ACC112 (cell line): ENCODE results near the gene MYO1A.

Experiments
- H2AFZ ChIP-seq: fragments of 200-600 bp; sonication (generic); one replicate; pipeline ENCODE4 v1.6.0; 2017; ENCODE audit warnings: antibody characterized with exemption, low read length; ENCODE audit not compliant: unreplicated experiment
- H3K27ac ChIP-seq: fragments of 200-600 bp; sonication (generic); 2 replicates; pipeline ENCODE4 v1.5.1; 2014; ENCODE audit warnings: low read depth, mild to moderate bottlenecking, antibody characterized with exemption, low read length, moderate library complexity
- H3K27me3 ChIP-seq: fragments of 200-600 bp; sonication (generic); 2 replicates; pipeline ENCODE4 v1.6.1; 2014; ENCODE audit warnings: mild to moderate bottlenecking, antibody characterized with exemption, low read length, moderate library complexity, mixed read lengths; ENCODE audit not compliant: insufficient read depth
- H3K36me3 ChIP-seq: fragments of 200-600 bp; sonication (generic); 2 replicates; pipeline ENCODE4 v1.6.1; 2016; ENCODE audit warnings: mild to moderate bottlenecking, antibody characterized with exemption, low read length, moderate library complexity, mixed read lengths; ENCODE audit not compliant: insufficient read depth
- H3K4me1 ChIP-seq: fragments of 200-600 bp; sonication (generic); one replicate; pipeline ENCODE4 v1.6.1; 2016; ENCODE audit warnings: low read length, mixed read lengths; ENCODE audit not compliant: insufficient read depth, unreplicated experiment, control insufficient read depth
- H3K4me3 ChIP-seq: fragments of 200-600 bp; sonication (generic); 2 replicates; pipeline ENCODE4 v1.5.1; 2014; ENCODE audit warnings: mild to moderate bottlenecking, low read depth, low read length
- H3K79me2 ChIP-seq: fragments of 200-600 bp; sonication (generic); one replicate; pipeline ENCODE4 v1.6.0; 2016; ENCODE audit warnings: low read length; ENCODE audit not compliant: control insufficient read depth, unreplicated experiment, insufficient read depth

Gene MYO1A

GRCh38 chr12:57049890-57050289 is at the start of gene MYO1A:
Gene MYO1A, minus strand, starts transcription at chr12:57050129. Its CDS starts 1,806 bp downstream, at chr12:57048323.
- no peak within 1 kb of the TSS for H3K4me3 ChIP-seq
- H3K27me3 ChIP-seq: peaks cover 35% of the 10 kb centered on the region
- H3K27ac ChIP-seq: no peak within 1 kb of the TSS
- H3K4me1 ChIP-seq: peaks cover 9% of the 10 kb centered on the region
- H3K36me3 ChIP-seq: no peaks in the 10 kb centered on the region
- no peaks in the 10 kb centered on the region for H3K79me2 ChIP-seq
- no peak within 1 kb of the TSS for H2AFZ ChIP-seq

DNA sequence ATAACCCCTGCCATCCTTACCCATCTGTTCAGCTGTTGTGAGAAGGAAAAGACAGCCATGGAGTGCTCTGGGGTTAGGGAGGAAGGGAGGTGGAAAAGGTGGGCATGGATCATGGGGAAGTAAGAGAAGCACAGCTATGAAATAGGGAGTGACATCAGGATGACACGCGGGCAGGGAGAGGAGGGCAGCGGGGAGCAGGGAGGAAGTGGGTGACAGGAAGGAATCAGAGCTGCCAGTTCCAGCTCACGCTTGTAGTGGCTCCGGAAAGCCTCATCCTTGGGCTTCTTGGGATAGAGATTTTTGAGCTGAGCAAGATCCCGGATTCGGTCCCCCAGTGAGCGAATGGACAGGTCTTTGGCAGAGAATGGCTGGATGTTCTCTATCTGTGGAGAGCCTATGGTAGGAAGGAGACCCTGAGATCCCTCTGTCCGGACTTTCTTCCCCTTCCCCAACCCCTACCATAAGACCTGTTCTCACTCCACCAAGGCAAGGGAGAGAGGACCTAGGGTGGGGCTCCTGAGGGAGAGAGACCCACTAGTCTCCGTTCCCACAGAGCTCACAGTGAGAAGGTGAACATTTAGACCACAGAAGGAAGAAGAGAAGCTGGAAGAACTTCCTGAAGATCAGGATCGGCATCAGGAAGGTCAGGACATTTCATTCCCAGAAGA is 49.3 kb upstream of the MYO1A start:
- Histone ChIP-seq H3K4me3 (no peak overlapping the region), H3K4me1 (peaks cover 8% of the 10 kb centered on the region), H3K27ac (peak overlapping the region; percentile 17; the same call in 1 of the 2 replicates)

GRCh38 chr12:57098546-57098945 is 48.6 kb upstream of the MYO1A start:
- Histone ChIP-seq H3K4me1 (peaks cover 13% of the 10 kb centered on the region), H3K79me2 (no peaks in the 10 kb centered on the region), H3K36me3 (peaks cover 18% of the 10 kb centered on the region), H2AFZ (no peak overlapping the region), H3K27me3 (no peaks in the 10 kb centered on the region), H3K27ac (peak overlapping the region; percentile 17; the same call in 1 of the 2 replicates), H3K4me3 (no peak overlapping the region)

More for the DNA sequence above, 49.3 kb upstream of the MYO1A start:
- H3K79me2 ChIP-seq: no peaks in the 10 kb centered on the region
- H2AFZ ChIP-seq: no peak overlapping the region
- H3K27me3 ChIP-seq: no peaks in the 10 kb centered on the region
- peaks cover 18% of the 10 kb centered on the region for H3K36me3 ChIP-seq

GRCh38 chr12:57097554-57097835 is 47.6 kb upstream of the MYO1A start:
- Histone ChIP-seq H3K79me2 (peaks cover 1% of the 10 kb centered on the region), H3K4me1 (peaks cover 23% of the 10 kb centered on the region), H3K27ac (no peak overlapping the region), H3K27me3 (no peaks in the 10 kb centered on the region), H3K36me3 (peaks cover 23% of the 10 kb centered on the region), H3K4me3 (no peak overlapping the region), H2AFZ (no peak overlapping the region)

GRCh38 chr12:57096748-57097553 is 47.0 kb upstream of the MYO1A start:
- Histone ChIP-seq H3K4me1 (peaks cover 29% of the 10 kb centered on the region), H3K79me2 (peaks cover 7% of the 10 kb centered on the region), H2AFZ (no peak overlapping the region), H3K4me3 (no peak overlapping the region), H3K27ac (no peak overlapping the region), H3K36me3 (peaks cover 26% of the 10 kb centered on the region), H3K27me3 (no peaks in the 10 kb centered on the region)

GRCh38 chr12:57096099-57096572 is 46.2 kb upstream of the MYO1A start:
- Histone ChIP-seq H3K79me2 (peaks cover 14% of the 10 kb centered on the region), H3K27ac (peak overlapping the region; percentile 24; the same call in 1 of the 2 replicates), H3K4me3 (no peak overlapping the region), H3K36me3 (peaks cover 26% of the 10 kb centered on the region), H2AFZ (no peak overlapping the region), H3K4me1 (peaks cover 36% of the 10 kb centered on the region), H3K27me3 (no peaks in the 10 kb centered on the region)

- peaks cover 41% of the 10 kb centered on the region for H3K4me1 ChIP-seq
- peaks cover 21% of the 10 kb centered on the region for H3K79me2 ChIP-seq
- peaks cover 26% of the 10 kb centered on the region for H3K36me3 ChIP-seq
- H3K4me3 ChIP-seq: no peak overlapping the region
- H2AFZ ChIP-seq: no peak overlapping the region
- H3K27ac ChIP-seq: peak overlapping the region; percentile 68
- no peaks in the 10 kb centered on the region for H3K27me3 ChIP-seq
These were observed 45.5 kb upstream of the MYO1A start for GRCh38 chr12:57095440-57095839.

DNA sequence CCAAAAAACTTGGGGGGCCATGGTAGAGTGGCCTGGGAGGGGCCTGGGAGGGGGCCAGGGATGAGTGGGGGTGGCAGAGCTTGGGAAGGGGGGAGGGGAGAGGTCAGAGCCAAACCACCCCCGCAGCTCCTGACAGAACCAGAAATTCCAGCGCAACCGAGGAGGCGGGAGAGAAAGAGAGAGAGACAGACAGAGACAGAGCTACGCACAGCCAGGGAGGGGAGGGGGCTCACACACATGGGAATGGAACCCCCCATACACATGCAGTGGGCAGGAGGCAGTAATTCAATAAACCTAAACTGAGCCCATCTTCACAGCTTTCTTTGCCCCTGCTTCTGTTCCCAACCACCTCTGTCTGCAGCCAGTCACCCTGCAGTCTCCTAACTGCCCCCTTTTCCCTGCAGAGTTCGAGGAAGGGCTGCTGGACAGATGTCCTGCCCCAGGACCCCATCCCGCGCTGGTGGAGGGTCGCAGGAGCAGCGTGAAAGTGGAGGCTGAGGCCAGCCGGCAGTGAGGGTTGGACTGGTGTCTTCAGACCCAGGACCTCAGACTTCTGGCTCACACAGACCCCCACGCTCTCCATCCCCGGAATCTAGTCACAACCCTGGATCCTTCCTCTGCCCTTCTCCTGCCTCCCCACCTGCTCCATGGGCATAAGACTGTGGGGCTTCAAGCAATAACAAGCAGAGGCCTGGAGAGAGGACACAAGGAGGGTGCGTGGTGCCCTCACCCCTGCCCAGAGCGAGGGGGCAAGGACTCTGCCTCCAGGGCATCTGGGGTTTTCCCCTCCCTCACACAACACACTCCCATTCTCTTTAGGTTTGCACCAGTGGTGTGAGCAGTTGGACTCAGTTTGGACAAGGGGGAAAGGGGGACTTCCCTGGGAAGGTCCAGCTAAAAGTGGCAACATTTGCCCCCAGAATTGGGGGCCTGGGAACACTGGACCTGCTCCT is 44.6 kb upstream of the MYO1A start:
- Histone ChIP-seq H3K79me2 (peaks cover 29% of the 10 kb centered on the region), H3K4me3 (0 out of 2 replicates have a peak overlapping the region, but pooled peaks have one; percentile 8), H3K4me1 (peaks cover 41% of the 10 kb centered on the region), H3K36me3 (peaks cover 26% of the 10 kb centered on the region), H2AFZ (no peak overlapping the region), H3K27me3 (no peaks in the 10 kb centered on the region), H3K27ac (peak overlapping the region; percentile 68)

DNA sequence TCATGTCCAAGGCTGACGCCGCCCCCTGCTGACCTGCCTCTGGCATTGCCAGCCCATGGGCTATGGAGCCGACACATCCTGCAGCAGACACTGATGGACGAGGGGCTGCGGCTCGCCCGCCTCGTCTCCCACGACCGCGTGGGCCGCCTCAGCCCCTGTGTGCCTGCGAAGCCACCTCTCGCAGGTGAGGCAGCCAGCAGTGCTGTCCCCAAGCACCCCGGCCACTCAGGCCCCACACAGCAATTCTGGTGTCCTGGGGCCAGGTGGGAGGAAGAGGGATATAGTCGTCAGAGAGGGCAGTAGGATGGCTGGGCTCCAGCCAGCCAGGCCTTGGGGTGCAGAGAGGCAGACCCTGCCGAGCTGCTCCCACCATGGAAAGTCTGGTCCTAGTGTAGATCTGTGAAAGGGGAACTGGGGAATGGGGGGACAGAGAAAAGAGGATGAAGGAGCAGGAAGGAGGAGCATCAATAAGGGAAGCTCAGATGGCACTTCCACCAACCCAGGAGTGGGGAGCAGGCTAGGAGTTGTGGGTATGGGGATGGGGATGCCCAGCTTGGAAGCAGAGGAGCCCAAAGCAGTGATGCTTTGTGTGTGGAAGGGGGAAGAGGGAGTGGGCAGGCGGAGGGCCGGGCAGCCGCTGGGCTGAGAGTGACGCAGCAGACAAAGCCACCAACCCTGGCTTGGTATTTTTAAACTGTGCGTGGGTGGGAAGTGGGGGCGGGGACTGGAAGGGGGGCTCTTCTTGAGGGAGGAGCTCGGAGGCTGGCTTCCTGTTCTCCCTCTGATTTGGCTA is 43.7 kb upstream of the MYO1A start:
- Histone ChIP-seq H3K79me2 (peaks cover 33% of the 10 kb centered on the region), H3K4me1 (peaks cover 41% of the 10 kb centered on the region), H3K36me3 (peaks cover 20% of the 10 kb centered on the region), H3K27me3 (no peaks in the 10 kb centered on the region), H3K27ac (peak overlapping the region; percentile 68), H3K4me3 (peak overlapping the region; percentile 13; the same call in 1 of the 2 replicates), H2AFZ (no peak overlapping the region)
